Glutamatergic neuron (in vitro differentiated cells): Measurements from ENCODE around the gene TMIGD3. TPM values are rescaled to one million over a fixed set of nuclear protein-coding genes. Genes with fewer than 3 reads are reported as not detected.
"Not testable (repeated sequence)": the region's sequence is repeated elsewhere in the genome, so short reads cannot be mapped to it uniquely, and the experiment has no call there.

Experiments used
- DNase-seq: peaks from one replicate; pipeline ENCODE4 v3.0.0; 2022
- H3K27ac Mint-ChIP-seq: one replicate; pipeline ENCODE4 v1.8.0; 2020; ENCODE audit warnings: mild to moderate bottlenecking, mixed read lengths, inconsistent platforms; ENCODE audit not compliant: unreplicated experiment
- H3K27me3 Mint-ChIP-seq: one replicate; pipeline ENCODE4 v1.8.0; 2020; ENCODE audit warnings: mild to moderate bottlenecking, moderate library complexity, mixed read lengths, inconsistent platforms; ENCODE audit not compliant: unreplicated experiment
- H3K36me3 Mint-ChIP-seq: one replicate; pipeline ENCODE4 v1.8.0; 2020; ENCODE audit warnings: mild to moderate bottlenecking, mixed read lengths, inconsistent platforms; ENCODE audit not compliant: unreplicated experiment
- H3K4me1 Mint-ChIP-seq: one replicate; pipeline ENCODE4 v1.8.0; 2020; ENCODE audit warnings: mild to moderate bottlenecking, low read depth, mixed read lengths, inconsistent platforms; ENCODE audit not compliant: unreplicated experiment
- H3K4me3 Mint-ChIP-seq: one replicate; pipeline ENCODE4 v1.8.0; 2020; ENCODE audit warnings: mild to moderate bottlenecking, mixed read lengths, inconsistent platforms; ENCODE audit not compliant: unreplicated experiment
- H3K9me3 Mint-ChIP-seq: one replicate; pipeline ENCODE4 v1.8.0; 2020; ENCODE audit warnings: mild to moderate bottlenecking, moderate library complexity, mixed read lengths, inconsistent platforms; ENCODE audit not compliant: unreplicated experiment
- long read RNA-seq: library from polyadenylated mRNA; unstranded; transcript quantifications from one replicate; pipeline ENCODE4 v2.0.0, GENCODE V29; 2020; ENCODE audit not compliant: unreplicated experiment
- total RNA-seq: library from RNA; stranded (reverse); fragmentation: NEBNext Ultra II Directional; extraction: Animal tissue kit (Norgen Biotek cat#: 25700); gene quantifications from one replicate; pipeline ENCODE4 v1.2.1, GENCODE V29; 2021; ENCODE audit not compliant: unreplicated experiment
- TF ChIP-seq, protein P1 (sequence below): fragments of 200-600 bp; sonication (generic); IDR thresholded peaks from one replicate; pipeline ENCODE4 v1.5.0; 2021; ENCODE audit not compliant: partially characterized antibody, unreplicated experiment

TMIGD3 gene
- not detected for total RNA-seq
- long read RNA-seq, result 0 reads

DNA sequence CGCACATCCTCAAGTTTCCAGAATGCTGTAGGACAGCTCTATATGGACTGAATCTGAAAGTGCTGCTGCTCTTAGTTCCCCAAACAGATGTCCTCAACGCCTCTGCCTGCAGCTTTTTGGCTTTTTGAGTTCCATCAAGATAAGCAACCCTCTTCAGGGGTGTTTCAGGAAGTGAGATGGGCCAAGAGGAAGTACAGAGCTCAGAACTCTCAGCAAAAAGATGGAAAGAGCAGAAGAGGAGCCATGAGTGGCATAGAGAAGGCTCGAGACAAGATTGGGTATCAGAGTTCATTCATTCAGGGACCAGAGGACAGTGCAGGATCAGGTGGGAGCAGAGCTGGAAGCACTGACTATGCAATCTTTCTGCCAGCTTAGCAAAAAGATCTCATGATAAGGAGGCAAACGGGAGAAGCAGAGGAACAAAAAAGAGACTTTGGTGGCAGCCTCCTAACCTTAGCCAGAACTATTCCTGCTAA, at the start of gene TMIGD3, which contains the start of gene ADORA3:
TMIGD3 (minus strand) TSS at position 49 of the 476 bp plus-strand sequence. CDS start 279 bp downstream, outside the sequence.
ADORA3 (minus strand) TSS at position 49 of the 476 bp plus-strand sequence. CDS start 279 bp downstream, outside the sequence.
- Mint-ChIP-seq H3K9me3 (no peaks in the 10 kb centered on the region), H3K27me3 (peaks cover 3% of the 10 kb centered on the region), H3K36me3 (no peaks in the 10 kb centered on the region), H3K27ac (no peak within 1 kb of the TSS), H3K4me3 (no peak within 1 kb of the TSS), H3K4me1 (no peaks in the 10 kb centered on the region)
- TF ChIP-seq, protein P1, sequence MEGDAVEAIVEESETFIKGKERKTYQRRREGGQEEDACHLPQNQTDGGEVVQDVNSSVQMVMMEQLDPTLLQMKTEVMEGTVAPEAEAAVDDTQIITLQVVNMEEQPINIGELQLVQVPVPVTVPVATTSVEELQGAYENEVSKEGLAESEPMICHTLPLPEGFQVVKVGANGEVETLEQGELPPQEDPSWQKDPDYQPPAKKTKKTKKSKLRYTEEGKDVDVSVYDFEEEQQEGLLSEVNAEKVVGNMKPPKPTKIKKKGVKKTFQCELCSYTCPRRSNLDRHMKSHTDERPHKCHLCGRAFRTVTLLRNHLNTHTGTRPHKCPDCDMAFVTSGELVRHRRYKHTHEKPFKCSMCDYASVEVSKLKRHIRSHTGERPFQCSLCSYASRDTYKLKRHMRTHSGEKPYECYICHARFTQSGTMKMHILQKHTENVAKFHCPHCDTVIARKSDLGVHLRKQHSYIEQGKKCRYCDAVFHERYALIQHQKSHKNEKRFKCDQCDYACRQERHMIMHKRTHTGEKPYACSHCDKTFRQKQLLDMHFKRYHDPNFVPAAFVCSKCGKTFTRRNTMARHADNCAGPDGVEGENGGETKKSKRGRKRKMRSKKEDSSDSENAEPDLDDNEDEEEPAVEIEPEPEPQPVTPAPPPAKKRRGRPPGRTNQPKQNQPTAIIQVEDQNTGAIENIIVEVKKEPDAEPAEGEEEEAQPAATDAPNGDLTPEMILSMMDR, result no peak
- DNase-seq, result no peak

DNA sequence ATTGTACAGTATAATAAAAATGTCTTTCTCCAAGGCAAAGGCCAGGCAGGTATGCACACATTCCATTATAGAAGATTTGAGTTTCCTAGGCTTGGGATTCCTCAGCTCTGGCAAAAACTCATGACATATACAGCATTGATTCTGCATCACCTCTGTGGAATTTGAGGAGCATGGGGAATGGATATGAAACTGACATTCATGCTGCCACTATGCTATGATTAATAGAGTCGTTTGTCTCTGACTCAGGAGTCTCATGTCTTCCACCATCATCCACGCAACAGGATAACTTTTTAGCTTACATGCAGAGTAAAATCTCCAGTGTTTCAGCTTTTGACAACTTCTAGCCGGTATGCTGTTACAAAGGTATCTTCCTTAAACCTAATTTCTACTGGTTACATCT, 49.8 kb upstream of the TMIGD3 start:
- TF ChIP-seq, protein P1, result no peak
- H3K9me3 Mint-ChIP-seq, result no peaks in the 10 kb centered on the region
- H3K27me3 Mint-ChIP-seq, result no peaks in the 10 kb centered on the region
- no peak overlapping the region for H3K27ac Mint-ChIP-seq
- H3K4me3 Mint-ChIP-seq, result no peak overlapping the region
- no peak for DNase-seq
- H3K36me3 Mint-ChIP-seq, result no peaks in the 10 kb centered on the region
- no peaks in the 10 kb centered on the region for H3K4me1 Mint-ChIP-seq

DNA sequence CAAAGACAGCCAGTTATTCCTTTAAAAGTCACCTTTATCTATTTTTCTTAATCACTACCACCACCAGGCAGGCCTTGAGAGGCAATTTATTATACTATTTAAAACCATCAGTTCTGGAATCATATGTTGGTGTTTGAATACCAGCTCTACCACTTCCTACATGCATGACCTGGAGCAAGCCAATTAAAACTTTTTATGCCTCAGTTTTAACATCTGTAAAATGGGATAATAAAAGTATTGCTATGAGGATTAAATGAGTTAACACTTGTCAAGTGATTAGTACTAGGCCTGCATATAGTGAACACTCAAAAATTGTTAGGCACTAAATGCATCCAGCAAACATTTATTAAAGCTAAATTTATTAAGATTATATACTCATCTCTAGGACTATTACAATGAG, 49.2 kb upstream of the TMIGD3 start:
- Mint-ChIP-seq H3K36me3 (no peaks in the 10 kb centered on the region), H3K9me3 (no peaks in the 10 kb centered on the region), H3K27ac (no peak overlapping the region), H3K4me3 (no peak overlapping the region), H3K4me1 (no peaks in the 10 kb centered on the region), H3K27me3 (no peaks in the 10 kb centered on the region)
- no peak for DNase-seq
- TF ChIP-seq, protein P1, result no peak

DNA sequence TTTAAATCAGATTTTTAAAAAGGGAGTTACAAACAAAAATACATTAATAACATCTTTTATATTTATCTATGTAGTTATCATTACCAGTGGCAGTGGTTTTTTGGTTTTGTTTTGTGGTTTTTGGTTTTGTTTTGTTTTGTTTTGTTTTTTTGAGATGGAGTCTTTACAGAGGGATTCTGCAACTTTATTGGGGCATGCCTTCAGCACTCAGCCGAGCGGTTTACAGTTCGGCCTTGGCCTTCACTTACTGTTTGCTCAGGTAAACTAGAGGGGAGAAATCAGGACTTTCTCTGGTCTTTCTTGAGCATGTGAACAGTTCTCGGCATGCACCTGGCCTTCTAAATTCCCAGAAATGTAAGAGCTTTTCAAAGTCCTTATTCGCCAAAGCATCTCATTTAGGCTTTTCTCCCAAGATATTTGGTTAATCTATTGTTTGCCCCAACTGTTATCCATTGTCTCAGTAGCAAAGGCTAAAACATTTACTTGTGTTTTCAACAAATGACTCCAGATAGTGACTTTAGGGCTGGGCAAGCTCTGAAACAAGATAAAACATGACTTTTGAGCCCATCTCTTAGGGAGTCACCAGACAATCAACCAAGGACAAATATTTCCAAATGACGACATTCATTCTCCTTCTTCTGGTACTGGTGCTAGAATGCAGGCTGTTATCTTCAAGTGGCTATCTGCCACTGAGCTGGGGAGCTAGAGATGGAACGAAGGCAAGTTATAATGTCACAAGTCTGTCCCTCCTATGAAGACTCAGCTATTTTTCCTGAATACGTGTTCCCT, 48.4 kb upstream of the TMIGD3 start:
- TF ChIP-seq, protein P1, result no peak
- no peak overlapping the region for H3K27ac Mint-ChIP-seq
- H3K4me1 Mint-ChIP-seq, result no peaks in the 10 kb centered on the region
- no peaks in the 10 kb centered on the region for H3K9me3 Mint-ChIP-seq
- H3K27me3 Mint-ChIP-seq, result no peaks in the 10 kb centered on the region
- no peak overlapping the region for H3K4me3 Mint-ChIP-seq
- H3K36me3 Mint-ChIP-seq, result no peaks in the 10 kb centered on the region
- DNase-seq, result no peak

DNA sequence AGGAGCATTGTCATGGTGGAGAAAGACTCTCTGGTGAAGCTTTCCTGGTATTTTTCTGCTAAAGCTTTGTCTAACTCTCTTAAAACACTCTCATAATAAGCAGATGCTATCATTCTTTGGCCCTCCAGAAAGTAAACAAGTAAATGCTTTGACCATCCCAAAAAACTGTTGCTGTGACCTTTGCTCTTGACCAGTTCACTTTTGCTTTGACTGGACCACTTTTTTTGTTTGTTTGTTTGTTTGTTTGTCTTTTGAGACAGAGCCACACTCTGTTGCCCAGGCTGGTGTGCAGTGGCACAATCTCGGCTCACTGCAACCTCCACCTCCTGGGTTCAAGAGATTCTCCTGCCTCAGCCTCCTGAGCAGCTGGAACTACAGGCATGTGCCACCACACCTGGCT, 44.4 kb upstream of the TMIGD3 start:
- not testable (repeated sequence) for H3K9me3 Mint-ChIP-seq, H3K4me1 Mint-ChIP-seq, H3K36me3 Mint-ChIP-seq, H3K27me3 Mint-ChIP-seq, DNase-seq, H3K4me3 Mint-ChIP-seq, H3K27ac Mint-ChIP-seq
